NT2/D1 (cell line): ENCODE results near the gene PRTFDC1.
"Not testable (repeated sequence)": the region's sequence is repeated elsewhere in the genome, so short reads cannot be mapped to it uniquely, and the experiment has no call there.

Experiments used
- DNase-seq: peaks from one replicate; pipeline ENCODE4 v3.0.0-alpha.2; 2011; ENCODE audit warnings: low read depth, low spot score
- H3K27me3 ChIP-seq: 2 replicates; pipeline ENCODE4 v1.6.0; 2011; ENCODE audit warnings: mild to moderate bottlenecking; ENCODE audit not compliant: insufficient read length, insufficient read depth
- H3K36me3 ChIP-seq: 2 replicates; pipeline ENCODE4 v1.6.1; 2011; ENCODE audit warnings: mild to moderate bottlenecking, low read length, mixed read lengths; ENCODE audit not compliant: insufficient read depth, insufficient read length
- H3K4me1 ChIP-seq: 2 replicates; pipeline ENCODE4 v1.5.1; 2011; ENCODE audit not compliant: insufficient read depth, insufficient read length
- H3K4me3 ChIP-seq: 2 replicates; pipeline ENCODE4 v1.5.1; 2011; ENCODE audit warnings: low read depth; ENCODE audit not compliant: insufficient read length
- H3K9ac ChIP-seq: 2 replicates; pipeline ENCODE4 v1.6.0; 2011; ENCODE audit warnings: low read depth; ENCODE audit not compliant: insufficient read length
- H3K9me3 ChIP-seq: 2 replicates; pipeline ENCODE4 v1.5.1; 2011; ENCODE audit warnings: mild to moderate bottlenecking, low read length; ENCODE audit not compliant: insufficient read depth
- SUZ12 ChIP-seq: IDR thresholded peaks from 2 replicates; pipeline ENCODE4 v1.6.1; 2011; ENCODE audit not compliant: insufficient read length, insufficient read depth; ENCODE audit errors: extremely low read depth
- YY1 ChIP-seq: IDR thresholded peaks from 2 replicates; pipeline ENCODE4 v1.6.1; 2011; ENCODE audit not compliant: insufficient read length, insufficient read depth
- ZNF274 ChIP-seq: IDR thresholded peaks from 2 replicates; pipeline ENCODE4 v1.6.1; 2011; ENCODE audit warnings: mild to moderate bottlenecking, low read depth, low read length

Gene PRTFDC1

GRCh38 chr10:24963521-24964041, 11.2 kb upstream of the PRTFDC1 start:
- H3K9ac ChIP-seq: no peak overlapping the region
- no peak for TF ChIP-seq YY1
- no peak for TF ChIP-seq ZNF274
- TF ChIP-seq SUZ12: no peak
- DNase-seq: no peak
- no peak overlapping the region for H3K4me3 ChIP-seq
- H3K36me3 ChIP-seq: no peaks in the 10 kb centered on the region
- no peaks in the 10 kb centered on the region for H3K4me1 ChIP-seq
- H3K27me3 ChIP-seq: no peaks in the 10 kb centered on the region
- no peaks in the 10 kb centered on the region for H3K9me3 ChIP-seq

DNA sequence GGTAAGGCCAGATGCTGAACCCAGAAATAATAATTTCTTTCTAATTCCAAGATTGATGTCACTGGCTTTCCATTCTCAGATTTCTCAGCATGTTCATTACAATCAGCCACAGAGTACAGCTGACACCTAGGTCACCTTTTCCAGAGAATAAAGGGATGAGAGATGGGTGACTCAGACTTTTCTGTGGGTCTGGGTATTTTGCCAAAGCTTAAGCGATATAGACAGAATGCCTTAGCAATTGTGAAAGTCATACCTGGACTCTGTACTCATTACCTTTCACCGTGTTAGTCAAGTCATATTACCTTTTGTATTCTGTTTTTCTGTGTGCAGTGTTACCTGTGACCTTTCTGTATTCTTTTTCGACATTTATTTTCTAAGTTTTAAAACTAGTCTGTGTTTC, 10.6 kb upstream of the PRTFDC1 start:
- Histone ChIP-seq H3K4me3 (no peak overlapping the region), H3K4me1 (no peaks in the 10 kb centered on the region), H3K36me3 (no peaks in the 10 kb centered on the region), H3K27me3 (no peaks in the 10 kb centered on the region), H3K9ac (no peak overlapping the region), H3K9me3 (no peaks in the 10 kb centered on the region)
- TF ChIP-seq YY1 (no peak), SUZ12 (no peak)
- no peak for DNase-seq

- no peak overlapping the region for H3K9ac ChIP-seq
- no peaks in the 10 kb centered on the region for H3K4me1 ChIP-seq
- H3K27me3 ChIP-seq: no peaks in the 10 kb centered on the region
- no peak for DNase-seq
- no peak overlapping the region for H3K4me3 ChIP-seq
- no peaks in the 10 kb centered on the region for H3K36me3 ChIP-seq
- TF ChIP-seq SUZ12 (no peak), YY1 (no peak), ZNF274 (no peak)
- no peaks in the 10 kb centered on the region for H3K9me3 ChIP-seq
These were observed 9.2 kb upstream of the PRTFDC1 start for GRCh38 chr10:24961582-24961981.

DNA sequence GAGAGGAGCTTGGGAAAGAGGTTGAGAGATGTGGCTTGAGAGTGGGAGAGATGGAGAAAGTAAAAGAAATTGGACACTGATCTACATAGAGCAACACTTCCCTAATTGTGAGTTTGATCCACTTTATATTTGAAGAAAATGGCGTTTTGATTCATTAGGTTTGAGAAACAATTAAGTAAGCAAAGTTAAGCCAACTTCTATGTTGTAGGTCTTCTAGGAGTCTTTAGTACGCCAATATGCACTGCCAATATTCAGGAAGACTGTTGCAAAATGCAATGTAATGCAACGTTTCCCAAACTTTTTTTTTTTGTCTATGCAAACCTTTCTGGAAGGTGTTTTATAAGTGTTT, 7.0 kb upstream of the PRTFDC1 start:
- TF ChIP-seq ZNF274 (no peak), SUZ12 (no peak), YY1 (no peak)
- Histone ChIP-seq H3K4me1 (no peaks in the 10 kb centered on the region), H3K27me3 (no peaks in the 10 kb centered on the region)

GRCh38 chr10:24958721-24959381, 6.4 kb upstream of the PRTFDC1 start:
- H3K4me1 ChIP-seq: peaks cover 3% of the 10 kb centered on the region
- no peak for DNase-seq
- H3K9me3 ChIP-seq: no peaks in the 10 kb centered on the region
- H3K36me3 ChIP-seq: no peaks in the 10 kb centered on the region
- no peaks in the 10 kb centered on the region for H3K27me3 ChIP-seq
- no peak overlapping the region for H3K9ac ChIP-seq
- TF ChIP-seq YY1 (no peak), ZNF274 (no peak), SUZ12 (no peak)
- no peak overlapping the region for H3K4me3 ChIP-seq

More for the DNA sequence above, 7.0 kb upstream of the PRTFDC1 start:
- Histone ChIP-seq H3K36me3 (no peaks in the 10 kb centered on the region), H3K4me3 (no peak overlapping the region), H3K9ac (no peak overlapping the region), H3K9me3 (no peaks in the 10 kb centered on the region)
- no peak for DNase-seq

GRCh38 chr10:24958091-24958720, 5.8 kb upstream of the PRTFDC1 start:
- Histone ChIP-seq H3K36me3 (no peaks in the 10 kb centered on the region), H3K4me3 (no peak overlapping the region), H3K4me1 (peaks cover 9% of the 10 kb centered on the region), H3K9ac (no peak overlapping the region), H3K9me3 (no peaks in the 10 kb centered on the region), H3K27me3 (no peaks in the 10 kb centered on the region)
- TF ChIP-seq SUZ12 (no peak), YY1 (no peak), ZNF274 (no peak)
- DNase-seq: no peak

GRCh38 chr10:24957624-24958051, 5.2 kb upstream of the PRTFDC1 start:
- DNase-seq, H3K4me3 ChIP-seq, H3K27me3 ChIP-seq, H3K9me3 ChIP-seq, H3K36me3 ChIP-seq, H3K4me1 ChIP-seq, H3K9ac ChIP-seq: not testable (repeated sequence)
